GF-D8 (cell line): Measurements from ENCODE around the gene DNAH17.

Source experiments
- DNase-seq: peaks from one replicate; lab custom pipeline; 2025; lab: John Stamatoyannopoulos, UW

DNAH17 gene

GRCh38 chr17:78390241-78391050 is 186.8 kb downstream of the DNAH17 start:
- DNase-seq = no peak

GRCh38 chr17:78387977-78388941 is 188.9 kb downstream of the DNAH17 start:
- DNase-seq = peak; percentile 85

- no peak for DNase-seq
Measured at GRCh38 chr17:78384479-78385175, 192.6 kb downstream of the DNAH17 start.

- DNase-seq = peak; percentile 95
Measured at GRCh38 chr17:78383725-78384471, 193.3 kb downstream of the DNAH17 start.

- DNase-seq = peak; percentile 33
Measured at GRCh38 chr17:78381601-78382232, 195.5 kb downstream of the DNAH17 start.

- DNase-seq = no peak
Measured at GRCh38 chr17:78380370-78380769, 196.8 kb downstream of the DNAH17 start.

- peak; percentile 9 for DNase-seq
Measured at GRCh38 chr17:78379131-78379491, 198.1 kb downstream of the DNAH17 start.

GRCh38 chr17:78378225-78379130 is 198.7 kb downstream of the DNAH17 start, which contains the start of gene PGS1:
PGS1 (plus strand) TSS chr17:78378649; CDS start chr17:78378666, 17 bp downstream.
- peak; percentile 15 for DNase-seq

- no peak for DNase-seq
Measured at GRCh38 chr17:78377858-78378224, 199.4 kb downstream of the DNAH17 start.

GRCh38 chr17:78376161-78376560 is 201.0 kb downstream of the DNAH17 start:
- DNase-seq = no peak

- DNase-seq = no peak
Measured at GRCh38 chr17:78375401-78376151, 201.6 kb downstream of the DNAH17 start.

GRCh38 chr17:78374631-78375274 is 202.4 kb downstream of the DNAH17 start:
- DNase-seq = no peak

- no peak for DNase-seq
Measured at GRCh38 chr17:78374189-78374588, 203.0 kb downstream of the DNAH17 start.
